Right lobe of liver (tissue), 6 donors: ENCODE measurements around the gene CREBBP. TPM values are rescaled to one million over a fixed set of nuclear protein-coding genes. Genes with fewer than 3 reads are reported as not detected.

Source experiments
- ATAC-seq, 4 donors: fragments of 200-7000 bp; cut with Tn5 transposase; one replicate each; pipeline ENCODE4 v1.9.1; 2020; ENCODE audit warnings: mild to moderate bottlenecking in 4 of 4, moderate library complexity in 4 of 4
- DNase-seq, 3 donors: peaks; one replicate each; pipeline ENCODE4 v3.0.0-alpha.2; 2020
- H3K27ac ChIP-seq, 3 donors: fragments of 200-600 bp; one replicate each; pipeline ENCODE4 v1.8.0; 2022
- H3K27me3 ChIP-seq, 2 donors: fragments of 200-600 bp; one replicate each; pipeline ENCODE4 v1.8.0; 2022
- H3K36me3 ChIP-seq, 4 donors: fragments of 200-600 bp; sonication (generic) in 1 of 4; one replicate each; pipeline versions ENCODE4 v1.5.1 to v1.8.0; 2017 to 2022; ENCODE audit warnings: control low read depth in 1 of 4
- H3K4me1 ChIP-seq, 4 donors: fragments of 200-600 bp; sonication (generic) in 1 of 4; one replicate each; pipeline versions ENCODE4 v1.5.1 to v1.8.0; 2017 to 2022; ENCODE audit warnings: control low read depth in 1 of 4
- H3K4me3 ChIP-seq, 3 donors: fragments of 200-600 bp; one replicate each; pipeline ENCODE4 v1.8.0; 2022
- H3K9me3 ChIP-seq, 4 donors: fragments of 200-600 bp; sonication (generic) in 1 of 4; one replicate each; pipeline versions ENCODE4 v1.5.1 to v1.8.0; 2017 to 2022; ENCODE audit warnings: control low read depth in 1 of 4
- CTCF ChIP-seq, 4 donors: fragments of 200-600 bp in 3 of 4; fragments of 450-650 bp in 1 of 4; IDR thresholded peaks; one replicate each; pipeline versions ENCODE4 v1.5.1 to v1.8.0; 2016 to 2022; ENCODE audit warnings: antibody characterized with exemption in 4 of 4, mild to moderate bottlenecking in 2 of 4
- POLR2A ChIP-seq: fragments of 450-650 bp; IDR thresholded peaks from one replicate; pipeline ENCODE4 v1.6.1; 2017; ENCODE audit warnings: antibody characterized with exemption, mild to moderate bottlenecking
- WGBS: methylation state at CpG from one replicate; pipeline ENCODE4 v1.1.6; 2018; ENCODE audit warnings: low coverage, low lambda C conversion rate; ENCODE audit not compliant: insufficient coverage; ENCODE audit errors: missing lambda C conversion rate; 5-methylcytosine and 5-hydroxymethylcytosine counted together
- intact Hi-C, 2 donors: fragments of 100-400 bp; cut with DNase I; formaldehyde crosslinking; loops; one replicate each; pipeline versions ENCODE4 v1.11.2 to v1.14.1; 2022
- total RNA-seq, 6 experiments: library from RNA; depleted of rRNA in 2 of 6; stranded (reverse); fragments of >200 nt in 2 of 6; fragmentation: NEBNext Ultra II Directional in 3 of 6; extraction: Animal tissue kit (Norgen Biotek cat#: 25700) in 3 of 6; gene quantifications; one replicate each; pipeline versions ENCODE4 v1.1.0 to v1.2.4, GENCODE V29; 2016 to 2023
- donor health status: DM: no; HTN: yes; CAD: no.
- donor health status: DM: no; HTN: no; CAD: no.
- donor health status: DM: no; HTN: no; CAD: no.
- donor health status: DM: no; HTN: yes; CAD: no.
- donor health status: DM: no; HTN: yes; CAD: no.

CREBBP gene
- total RNA-seq, 6 experiments from 2014 or later: 18.1 to 39.8 (median 29.2) TPM

DNA sequence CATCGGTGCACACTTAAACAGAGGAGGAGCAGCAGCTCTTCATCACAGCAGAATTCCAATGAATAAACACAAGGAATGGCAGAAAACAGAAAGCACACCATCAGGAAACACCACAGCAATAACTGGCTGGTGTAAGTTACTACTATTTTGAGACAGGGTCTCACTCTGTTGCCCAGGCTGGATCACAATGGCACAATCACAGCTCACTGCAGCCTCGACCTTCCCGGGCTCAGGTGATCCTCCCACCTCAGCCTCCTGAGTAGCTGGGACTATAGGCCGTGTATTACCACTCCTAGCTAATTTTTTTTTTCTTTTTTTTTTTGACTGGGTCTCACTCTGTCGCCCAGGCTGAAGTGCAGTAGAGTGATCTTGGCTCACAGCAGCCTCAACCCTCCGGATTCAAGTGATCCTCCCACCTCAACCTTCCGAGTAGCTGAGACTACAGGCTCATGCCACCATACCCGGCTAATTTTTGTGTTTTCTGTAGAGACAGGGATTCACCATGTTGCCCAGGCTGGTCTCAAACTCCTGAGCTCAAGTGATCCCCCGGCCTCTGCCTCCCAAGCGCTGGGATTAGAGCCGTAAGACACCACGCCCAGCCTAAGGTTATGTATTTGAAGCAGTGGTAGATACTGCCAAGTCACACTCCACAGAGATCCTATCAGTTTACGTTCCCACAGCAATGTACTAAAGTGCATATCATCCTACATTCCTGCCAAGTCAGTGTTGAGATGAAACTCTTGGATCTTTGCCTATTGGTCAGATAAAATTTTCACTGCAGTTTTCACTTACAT, 183.9 kb downstream of the CREBBP start:
- H3K9me3 ChIP-seq: no peaks in the 10 kb centered on the region
- H3K27ac ChIP-seq: peak overlapping the region; percentile 56 to 87 (median 84)
- ATAC-seq: peak; percentile 65 to 75 (median 72)
- H3K4me3 ChIP-seq: peak overlapping the region; percentile 29 to 42 (median 40)
- peak in 1 of 3 donors; percentile 49 for DNase-seq
- H3K4me1 ChIP-seq: peaks cover 0 to 36% (median 11%) of the 10 kb centered on the region in 4 donors
- H3K27me3 ChIP-seq: no peaks in the 10 kb centered on the region
- intact Hi-C loops: loop anchor here in 1 of 2 donors (10.0 kb wide), 1 partner anchor 178 kb away; no protein-coding TSS in a partner anchor
- no peak for TF ChIP-seq POLR2A
- TF ChIP-seq CTCF (IDR thresholded peaks at IDR 0.05): no peak
- no peaks in the 10 kb centered on the region for H3K36me3 ChIP-seq
- 35% methylated on average over 13 of the region's 13 CpGs for WGBS

GRCh38 chr16:3695610-3696369, 184.7 kb downstream of the CREBBP start:
- TF ChIP-seq POLR2A (peak; percentile 66), CTCF (IDR thresholded peaks at IDR 0.05) (peak in 1 of 4 donors; percentile 23)
- Histone ChIP-seq H3K9me3 (no peaks in the 10 kb centered on the region), H3K27me3 (no peaks in the 10 kb centered on the region), H3K4me1 (peaks cover 0 to 38% (median 13%) of the 10 kb centered on the region in 4 donors), H3K4me3 (peak overlapping the region; percentile 29 to 42 (median 40)), H3K36me3 (no peaks in the 10 kb centered on the region), H3K27ac (peak overlapping the region; percentile 72 to 87 (median 84))
- ATAC-seq: peak; percentile 85 to 90 (median 89)
- intact Hi-C loops: loop anchor here in 1 of 2 donors (10.0 kb wide), 1 partner anchor 179 kb away; no protein-coding TSS in a partner anchor
- WGBS: 23% methylated on average over 17 of the region's 19 CpGs
- peak; percentile 77 to 93 (median 89) for DNase-seq

- Histone ChIP-seq H3K4me3 (no peak overlapping the region), H3K9me3 (no peaks in the 10 kb centered on the region), H3K27ac (peak overlapping the region in 2 of 3 donors; percentile 84 to 87), H3K4me1 (peaks cover 0 to 45% (median 17%) of the 10 kb centered on the region in 4 donors), H3K27me3 (no peaks in the 10 kb centered on the region), H3K36me3 (peaks cover 0 to 3% (median 1%) of the 10 kb centered on the region in 4 donors)
- intact Hi-C loops: loop anchor here in 1 of 2 donors (10.0 kb wide), 1 partner anchor 181 kb away; no protein-coding TSS in a partner anchor
- 73% methylated on average over 5 of the region's 9 CpGs for WGBS
- DNase-seq: peak in 1 of 3 donors; percentile 35
- ATAC-seq: peak in 1 of 4 donors; percentile 19
- TF ChIP-seq CTCF (IDR thresholded peaks at IDR 0.05): no peak
- TF ChIP-seq POLR2A: no peak
Observed at GRCh38 chr16:3694051-3694450, 186.5 kb downstream of the CREBBP start.

GRCh38 chr16:3691761-3692160, 188.8 kb downstream of the CREBBP start:
- ATAC-seq (no peak), DNase-seq (peak in 1 of 3 donors; percentile 33)
- peaks cover 0 to 20% (median 7%) of the 10 kb centered on the region in 4 donors for H3K36me3 ChIP-seq
- H3K4me3 ChIP-seq: no peak overlapping the region
- TF ChIP-seq CTCF (IDR thresholded peaks at IDR 0.05) (no peak), POLR2A (no peak)
- no peaks in the 10 kb centered on the region for H3K9me3 ChIP-seq
- intact Hi-C loops: loop anchor here in 1 of 2 donors (10.0 kb wide), 1 partner anchor 183 kb away; no protein-coding TSS in a partner anchor
- 82% methylated on average over 12 of the region's 12 CpGs for WGBS
- H3K27me3 ChIP-seq: no peaks in the 10 kb centered on the region
- peaks cover 0 to 41% (median 17%) of the 10 kb centered on the region in 4 donors for H3K4me1 ChIP-seq
- H3K27ac ChIP-seq: no peak overlapping the region
